Nephron progenitor cell (in vitro differentiated cells): Measurements from ENCODE around the gene MGA.
"Not testable (repeated sequence)": the region's sequence is repeated elsewhere in the genome, so short reads cannot be mapped to it uniquely, and the experiment has no call there.

Source experiments
- DNase-seq: peaks from one replicate; pipeline ENCODE4 v3.0.0; 2021
- H3K27ac Mint-ChIP-seq: 2 replicates; pipeline ENCODE4 v1.8.0; 2021; ENCODE audit warnings: mild to moderate bottlenecking, moderate library complexity, mixed read lengths
- H3K27me3 Mint-ChIP-seq: 2 replicates; pipeline ENCODE4 v1.8.0; 2021; ENCODE audit warnings: mild to moderate bottlenecking, low read depth, mixed read lengths; ENCODE audit not compliant: poor library complexity
- H3K36me3 Mint-ChIP-seq: 2 replicates; pipeline ENCODE4 v1.8.0; 2021; ENCODE audit warnings: low read depth, mixed read lengths
- H3K4me1 Mint-ChIP-seq: 2 replicates; pipeline ENCODE4 v1.8.0; 2021; ENCODE audit warnings: mixed read lengths
- H3K4me3 Mint-ChIP-seq: 2 replicates; pipeline ENCODE4 v1.8.0; 2021; ENCODE audit warnings: mild to moderate bottlenecking, moderate library complexity, mixed read lengths
- H3K9me3 Mint-ChIP-seq: 2 replicates; pipeline ENCODE4 v1.8.0; 2021; ENCODE audit warnings: mild to moderate bottlenecking, moderate library complexity, mixed read lengths
- CTCF ChIP-seq: fragments of 200-600 bp; sonication (generic); IDR thresholded peaks from 2 replicates; pipeline ENCODE4 v1.5.0; 2021; ENCODE audit warnings: antibody characterized with exemption

The MGA gene

GRCh38 chr15:41698779-41699178, 38.6 kb downstream of the MGA start:
- Mint-ChIP-seq H3K4me1 (peaks cover 14% of the 10 kb centered on the region), H3K4me3 (no peak overlapping the region), H3K9me3 (peaks cover 4% of the 10 kb centered on the region), H3K36me3 (peaks cover 72% of the 10 kb centered on the region), H3K27ac (peak overlapping the region; percentile 51), H3K27me3 (no peaks in the 10 kb centered on the region)
- no peak for DNase-seq
- no peak for TF ChIP-seq CTCF

- H3K27me3 Mint-ChIP-seq = no peaks in the 10 kb centered on the region
- peaks cover 4% of the 10 kb centered on the region for H3K4me1 Mint-ChIP-seq
- DNase-seq = no peak
- H3K4me3 Mint-ChIP-seq = no peak overlapping the region
- no peak overlapping the region for H3K27ac Mint-ChIP-seq
- peaks cover 4% of the 10 kb centered on the region for H3K9me3 Mint-ChIP-seq
- no peak for TF ChIP-seq CTCF
- peaks cover 72% of the 10 kb centered on the region for H3K36me3 Mint-ChIP-seq
Observed at GRCh38 chr15:41703120-41703519, 42.9 kb downstream of the MGA start.

- no peak for TF ChIP-seq CTCF
- no peaks in the 10 kb centered on the region for H3K4me1 Mint-ChIP-seq
- no peak overlapping the region for H3K27ac Mint-ChIP-seq
- H3K9me3 Mint-ChIP-seq = no peaks in the 10 kb centered on the region
- H3K27me3 Mint-ChIP-seq = no peaks in the 10 kb centered on the region
- H3K4me3 Mint-ChIP-seq = no peak overlapping the region
- no peak for DNase-seq
- peaks cover 55% of the 10 kb centered on the region for H3K36me3 Mint-ChIP-seq
Observed at GRCh38 chr15:41713047-41713446, 52.8 kb downstream of the MGA start.

- H3K4me1 Mint-ChIP-seq = no peaks in the 10 kb centered on the region
- no peak overlapping the region for H3K4me3 Mint-ChIP-seq
- DNase-seq = no peak
- TF ChIP-seq CTCF = no peak
- no peaks in the 10 kb centered on the region for H3K9me3 Mint-ChIP-seq
- H3K27ac Mint-ChIP-seq = no peak overlapping the region
- H3K27me3 Mint-ChIP-seq = no peaks in the 10 kb centered on the region
- peaks cover 52% of the 10 kb centered on the region for H3K36me3 Mint-ChIP-seq
Observed at GRCh38 chr15:41714291-41714690, 54.1 kb downstream of the MGA start.

- Mint-ChIP-seq H3K36me3 (peaks cover 44% of the 10 kb centered on the region), H3K4me3 (no peak overlapping the region), H3K27me3 (no peaks in the 10 kb centered on the region), H3K27ac (no peak overlapping the region), H3K9me3 (no peaks in the 10 kb centered on the region), H3K4me1 (no peaks in the 10 kb centered on the region)
- TF ChIP-seq CTCF = no peak
- no peak for DNase-seq
Observed at GRCh38 chr15:41716864-41717263, 56.7 kb downstream of the MGA start.

GRCh38 chr15:41727143-41727542, 66.9 kb downstream of the MGA start:
- Mint-ChIP-seq H3K4me1 (no peaks in the 10 kb centered on the region), H3K9me3 (no peaks in the 10 kb centered on the region), H3K4me3 (no peak overlapping the region), H3K27ac (no peak overlapping the region), H3K36me3 (peaks cover 28% of the 10 kb centered on the region), H3K27me3 (no peaks in the 10 kb centered on the region)
- DNase-seq = no peak
- TF ChIP-seq CTCF = no peak

GRCh38 chr15:41728061-41728460, 67.9 kb downstream of the MGA start:
- DNase-seq, H3K4me1 Mint-ChIP-seq, H3K4me3 Mint-ChIP-seq, H3K9me3 Mint-ChIP-seq, H3K27ac Mint-ChIP-seq, H3K27me3 Mint-ChIP-seq: not testable (repeated sequence)
- H3K36me3 Mint-ChIP-seq = peaks cover 29% of the 10 kb centered on the region
